ENCODE measurements around the gene STK26. TPM values are rescaled to one million over a fixed set of nuclear protein-coding genes. Genes with fewer than 3 reads are reported as not detected.

STK26 gene
- total RNA-seq, 4 donors from 2014 or later, result 7.0 to 17.2 (median 15.0) TPM

DNA sequence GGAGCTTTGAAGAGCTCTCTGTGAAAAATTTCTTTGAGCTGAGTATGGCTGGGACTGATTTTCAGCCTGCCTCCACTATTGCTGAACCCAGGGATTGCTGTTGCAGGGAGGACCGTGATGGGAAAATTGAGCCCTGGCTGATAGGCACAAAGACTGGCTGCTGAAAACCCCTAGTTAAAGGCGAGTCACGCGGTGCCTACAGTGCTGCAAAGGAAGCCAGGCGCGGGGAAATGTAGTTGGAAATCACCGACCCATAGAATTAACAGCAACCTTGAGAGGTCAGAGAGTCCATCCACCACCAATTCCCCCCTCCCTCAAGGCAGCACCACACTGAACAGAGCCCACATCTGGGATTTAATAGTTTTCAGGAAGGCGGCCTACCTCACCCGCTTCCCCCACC lies 78.7 kb downstream of the STK26 start:
- no peak for DNase-seq (ENCODE audit: low spot score in 2 of 2)
- intact Hi-C loops (cut with DNase I; ENCODE audit: low total_unique reads), result no loop called here
- 79 to 94% methylated on average over 8 to 9 of the region's 9 CpGs for WGBS, 2 donors
- TF ChIP-seq, protein P1, sequence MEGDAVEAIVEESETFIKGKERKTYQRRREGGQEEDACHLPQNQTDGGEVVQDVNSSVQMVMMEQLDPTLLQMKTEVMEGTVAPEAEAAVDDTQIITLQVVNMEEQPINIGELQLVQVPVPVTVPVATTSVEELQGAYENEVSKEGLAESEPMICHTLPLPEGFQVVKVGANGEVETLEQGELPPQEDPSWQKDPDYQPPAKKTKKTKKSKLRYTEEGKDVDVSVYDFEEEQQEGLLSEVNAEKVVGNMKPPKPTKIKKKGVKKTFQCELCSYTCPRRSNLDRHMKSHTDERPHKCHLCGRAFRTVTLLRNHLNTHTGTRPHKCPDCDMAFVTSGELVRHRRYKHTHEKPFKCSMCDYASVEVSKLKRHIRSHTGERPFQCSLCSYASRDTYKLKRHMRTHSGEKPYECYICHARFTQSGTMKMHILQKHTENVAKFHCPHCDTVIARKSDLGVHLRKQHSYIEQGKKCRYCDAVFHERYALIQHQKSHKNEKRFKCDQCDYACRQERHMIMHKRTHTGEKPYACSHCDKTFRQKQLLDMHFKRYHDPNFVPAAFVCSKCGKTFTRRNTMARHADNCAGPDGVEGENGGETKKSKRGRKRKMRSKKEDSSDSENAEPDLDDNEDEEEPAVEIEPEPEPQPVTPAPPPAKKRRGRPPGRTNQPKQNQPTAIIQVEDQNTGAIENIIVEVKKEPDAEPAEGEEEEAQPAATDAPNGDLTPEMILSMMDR (IDR thresholded peaks at IDR 0.05), result no peak
- TF ChIP-seq POLR2A (IDR thresholded peaks at IDR 0.05), result no peak
- H3K4me3 ChIP-seq (ENCODE audit: low read depth, poor library complexity, severe bottlenecking), result no peak overlapping the region

DNA sequence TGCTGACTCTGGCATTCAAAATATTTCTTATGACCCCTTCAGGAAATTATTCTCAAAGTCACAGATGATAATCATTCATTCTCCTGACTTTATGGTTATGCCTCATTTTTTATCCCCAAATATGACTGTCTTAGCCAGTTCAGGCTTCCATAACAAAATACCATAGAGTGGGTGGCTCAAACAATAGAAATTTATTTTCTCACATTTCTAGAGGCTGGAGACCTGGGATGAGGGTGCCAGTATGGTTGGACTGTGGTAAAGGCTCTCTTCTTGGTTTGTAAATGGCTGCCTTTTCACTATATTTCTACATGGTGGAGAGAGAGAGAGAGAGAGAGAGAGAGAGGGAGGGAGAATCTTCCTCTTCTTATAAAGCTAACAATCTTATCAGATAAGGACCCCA lies 84.2 kb downstream of the STK26 start:
- no peak overlapping the region for H3K4me3 ChIP-seq (ENCODE audit: low read depth, poor library complexity, severe bottlenecking)
- DNase-seq (ENCODE audit: low spot score in 2 of 2), result no peak
- TF ChIP-seq, protein P1 (IDR thresholded peaks at IDR 0.05), result no peak
- no peak for TF ChIP-seq POLR2A (IDR thresholded peaks at IDR 0.05)
- intact Hi-C loops (cut with DNase I; ENCODE audit: low total_unique reads), result no loop called here

GRCh38 chrX:132114607-132115006 lies 91.5 kb downstream of the STK26 start:
- intact Hi-C loops (cut with DNase I; ENCODE audit: low total_unique reads), result no loop called here
- DNase-seq (ENCODE audit: low spot score in 2 of 2), result no peak
- no peak overlapping the region for H3K4me3 ChIP-seq (ENCODE audit: low read depth, poor library complexity, severe bottlenecking)
- no peak for TF ChIP-seq POLR2A (IDR thresholded peaks at IDR 0.05)
- TF ChIP-seq, protein P1 (IDR thresholded peaks at IDR 0.05), result no peak

GRCh38 chrX:132115792-132116191 lies 92.7 kb downstream of the STK26 start:
- intact Hi-C loops (cut with DNase I; ENCODE audit: low total_unique reads), result no loop called here
- TF ChIP-seq, protein P1 (IDR thresholded peaks at IDR 0.05), result no peak
- no peak for TF ChIP-seq POLR2A (IDR thresholded peaks at IDR 0.05)
- no peak overlapping the region for H3K4me3 ChIP-seq (ENCODE audit: low read depth, poor library complexity, severe bottlenecking)
- 53 to 61% methylated on average over 5 of the region's 5 CpGs for WGBS, 2 donors
- no peak for DNase-seq (ENCODE audit: low spot score in 2 of 2)

GRCh38 chrX:132118358-132118757 lies 95.3 kb downstream of the STK26 start:
- intact Hi-C loops (cut with DNase I; ENCODE audit: low total_unique reads), result no loop called here
- WGBS, 2 donors, result 93 to 98% methylated on average over 4 of the region's 4 CpGs
- TF ChIP-seq, protein P1 (IDR thresholded peaks at IDR 0.05), result no peak
- no peak for TF ChIP-seq POLR2A (IDR thresholded peaks at IDR 0.05)
- H3K4me3 ChIP-seq (ENCODE audit: low read depth, poor library complexity, severe bottlenecking), result no peak overlapping the region
- DNase-seq (ENCODE audit: low spot score in 2 of 2), result no peak

DNA sequence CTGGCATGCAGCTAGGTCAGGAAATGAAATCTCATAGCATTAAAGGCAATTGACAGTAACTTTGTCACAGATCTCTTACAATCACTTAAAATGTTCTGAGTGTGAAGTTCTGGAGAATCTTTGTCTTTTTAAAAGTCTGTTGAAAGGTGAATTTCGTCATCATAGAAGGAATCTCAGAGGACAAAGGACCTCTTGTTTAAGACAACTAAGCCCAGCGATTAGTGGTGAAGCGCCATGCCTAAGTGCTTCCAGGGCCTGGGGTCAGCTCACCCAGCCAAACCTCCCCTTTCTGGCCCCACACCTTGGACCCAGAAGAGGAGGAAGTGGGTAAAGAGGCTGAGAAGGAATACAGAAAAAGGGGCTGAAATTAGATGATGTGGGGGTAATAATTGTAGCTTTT lies 96.2 kb downstream of the STK26 start:
- peak in 1 of 2 donors; percentile 74 for DNase-seq (ENCODE audit: low spot score in 2 of 2)
- TF ChIP-seq, protein P1 (IDR thresholded peaks at IDR 0.05), result no peak
- TF ChIP-seq POLR2A (IDR thresholded peaks at IDR 0.05), result no peak
- H3K4me3 ChIP-seq (ENCODE audit: low read depth, poor library complexity, severe bottlenecking), result no peak overlapping the region
- intact Hi-C loops (cut with DNase I; ENCODE audit: low total_unique reads), result no loop called here
- 63 to 73% methylated on average over 3 of the region's 3 CpGs for WGBS, 2 donors

Measured in lower leg skin (tissue), 4 donors.